ENCODE results near the gene DNAL1. TPM values are rescaled to one million over a fixed set of nuclear protein-coding genes. Genes with fewer than 3 reads are reported as not detected.

DNAL1 gene
- total and polyA plus RNA-seq, 2 of the 13 experiments (the other 11 are each of a cell fraction or from before 2014, with no cell fraction given): 1.4 to 13.3 TPM

DNA sequence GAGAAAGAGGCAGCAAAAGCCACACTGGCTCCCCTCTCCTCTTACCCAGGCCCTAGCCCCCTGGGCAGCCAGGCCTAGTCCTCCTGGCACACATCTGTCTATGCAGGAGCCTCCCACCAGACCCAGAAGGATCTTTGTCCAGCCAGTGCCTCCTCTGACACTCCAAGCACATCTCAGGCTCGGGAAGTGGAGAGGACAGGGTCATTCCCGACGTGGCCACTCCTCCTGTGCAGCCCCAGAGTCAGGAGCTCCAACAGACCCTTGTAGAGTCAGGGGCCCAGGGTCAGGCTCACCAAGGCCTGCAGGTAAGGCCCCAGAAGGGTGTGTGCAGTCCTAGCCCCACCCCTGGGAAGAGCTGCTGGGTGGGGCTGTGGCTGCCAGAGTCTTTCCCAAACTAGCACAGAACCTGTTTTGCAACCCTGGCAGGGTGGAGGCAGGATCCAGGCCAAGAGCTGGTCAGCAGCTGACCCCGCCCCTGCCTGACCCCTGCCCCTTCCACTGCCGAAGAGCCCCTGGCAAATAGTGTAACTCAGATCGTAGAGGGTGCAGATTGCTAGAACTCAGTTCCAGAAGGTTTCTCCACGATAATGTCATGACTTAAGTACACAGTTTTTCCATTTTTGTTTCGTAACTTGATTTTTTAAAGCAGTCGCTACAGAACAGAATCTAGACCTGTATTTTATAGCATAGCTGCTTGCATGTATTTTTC is 96.0 kb downstream of the DNAL1 start (continued):
- 0 out of 2 replicates have a peak, but pooled peaks have one; percentile 16 for TF ChIP-seq THAP11 (CRISPR knock-in tag; IDR thresholded peaks at IDR 0.05)
- TF ChIP-seq ATF3 (CRISPR knock-in tag; IDR thresholded peaks at IDR 0.05): no peak
- peak; percentile 25; the same call in 1 of the 2 replicates for TF ChIP-seq HDAC1 (CRISPR knock-in tag; IDR thresholded peaks at IDR 0.05)
- no peak for TF ChIP-seq FOXK1 (CRISPR knock-in tag; IDR thresholded peaks at IDR 0.05; ENCODE audit: borderline replicate concordance, low read depth)
- no peak for TF ChIP-seq ZBTB25 (CRISPR knock-in tag; IDR thresholded peaks at IDR 0.05)
- TF ChIP-seq RARA (CRISPR knock-in tag; IDR thresholded peaks at IDR 0.05): 0 out of 2 replicates have a peak, but pooled peaks have one; percentile 4
- TF ChIP-seq SAP130 (CRISPR knock-in tag; IDR thresholded peaks at IDR 0.05; ENCODE audit: low read depth): peak; percentile 4; the same call in 1 of the 2 replicates
- peak; percentile 30; the same call in 1 of the 2 replicates for TF ChIP-seq CEBPB (IDR thresholded peaks at IDR 0.05; ENCODE audit: borderline replicate concordance, low read depth, low read length)
- no peak for TF ChIP-seq PCBP1 (IDR thresholded peaks at IDR 0.05; ENCODE audit: borderline replicate concordance, low read depth, low read length)
- TF ChIP-seq MTA1 (CRISPR knock-in tag; IDR thresholded peaks at IDR 0.05; ENCODE audit: borderline replicate concordance): no peak
- TF ChIP-seq CEBPG (CRISPR knock-in tag; IDR thresholded peaks at IDR 0.05): peak; percentile 53
- TF ChIP-seq ZNF687 (CRISPR knock-in tag; IDR thresholded peaks at IDR 0.05): peak; percentile 47
- TF ChIP-seq ZNF292 (CRISPR knock-in tag; IDR thresholded peaks at IDR 0.05; ENCODE audit: borderline replicate concordance, low read depth): 0 out of 2 replicates have a peak, but pooled peaks have one; percentile 14
- TF ChIP-seq ZBTB7A (CRISPR knock-in tag; IDR thresholded peaks at IDR 0.05): peak; percentile 31; the same call in 1 of the 2 replicates
- peak; percentile 81 for TF ChIP-seq ZSCAN25 (CRISPR knock-in tag; IDR thresholded peaks at IDR 0.05)
- peak; percentile 13; the same call in 1 of the 2 replicates for TF ChIP-seq KMT2A (CRISPR knock-in tag; IDR thresholded peaks at IDR 0.05)
- peak; percentile 3; the same call in 1 of the 2 replicates for TF ChIP-seq FOSL2 (CRISPR knock-in tag; IDR thresholded peaks at IDR 0.05)

Data from HepG2 (cell line).